HEK293 (cell line): ENCODE results near the gene SFXN3.

Experiments
- ATF2 ChIP-seq: fragments of 450-650 bp; formaldehyde crosslinking; IDR thresholded peaks from 2 replicates; pipeline ENCODE4 v1.5.1; 2016; ENCODE audit warnings: missing biosample characterization, missing genetic modification characterization, low read depth
- HOXC10 ChIP-seq: sonication (generic); formaldehyde crosslinking; IDR thresholded peaks from 2 replicates; pipeline ENCODE4 v1.8.1; 2023; ENCODE audit warnings: mild to moderate bottlenecking, missing genetic modification reagents
- KLF16 ChIP-seq: fragments of 450-650 bp; formaldehyde crosslinking; IDR thresholded peaks from 2 replicates; pipeline ENCODE4 v1.5.1; 2017; ENCODE audit warnings: missing biosample characterization, missing genetic modification characterization
- KLF7 ChIP-seq: fragments of 450-650 bp; formaldehyde crosslinking; IDR thresholded peaks from 2 replicates; pipeline ENCODE4 v1.5.1; 2016; ENCODE audit warnings: missing biosample characterization, missing genetic modification characterization, borderline replicate concordance
- PRDM6 ChIP-seq: fragments of 450-650 bp; formaldehyde crosslinking; IDR thresholded peaks from 2 replicates; pipeline ENCODE4 v1.5.1; 2017; ENCODE audit warnings: missing biosample characterization, missing genetic modification characterization
- SP2 ChIP-seq: fragments of 450-650 bp; formaldehyde crosslinking; IDR thresholded peaks from 2 replicates; pipeline ENCODE4 v1.5.1; 2016; ENCODE audit warnings: missing biosample characterization, missing genetic modification characterization
- SP3 ChIP-seq: fragments of 450-650 bp; formaldehyde crosslinking; IDR thresholded peaks from 2 replicates; pipeline ENCODE4 v1.5.1; 2016; ENCODE audit warnings: missing biosample characterization, missing genetic modification characterization
- TRIM28 ChIP-seq: IDR thresholded peaks from 2 replicates; pipeline ENCODE4 v1.6.1; 2011; ENCODE audit warnings: low read length, control low read depth, borderline replicate concordance
- ZNF132 ChIP-seq: fragments of 450-650 bp; formaldehyde crosslinking; IDR thresholded peaks from 2 replicates; pipeline ENCODE4 v1.5.1; 2017; ENCODE audit warnings: missing biosample characterization, missing genetic modification characterization, borderline replicate concordance
- ZNF175 ChIP-seq: fragments of 450-650 bp; formaldehyde crosslinking; IDR thresholded peaks from 2 replicates; pipeline ENCODE4 v1.5.1; 2016; ENCODE audit warnings: missing biosample characterization, missing genetic modification characterization
- ZNF19 ChIP-seq: fragments of 450-650 bp; formaldehyde crosslinking; IDR thresholded peaks from 2 replicates; pipeline ENCODE4; 2016; ENCODE audit warnings: missing biosample characterization, missing genetic modification characterization, low read depth
- ZNF2 ChIP-seq: fragments of 450-650 bp; formaldehyde crosslinking; IDR thresholded peaks from 2 replicates; pipeline ENCODE4 v1.5.1; 2016; ENCODE audit warnings: missing biosample characterization, missing genetic modification characterization
- ZNF239 ChIP-seq: fragments of 450-650 bp; formaldehyde crosslinking; IDR thresholded peaks from 2 replicates; pipeline ENCODE4 v1.5.1; 2016; ENCODE audit warnings: missing biosample characterization, missing genetic modification characterization
- ZNF274 ChIP-seq, 2 experiments: fragments of 200-500 bp in 1 of 2; fragments of 450-650 bp in 1 of 2; sonication (Bioruptor generic) in 1 of 2; formaldehyde crosslinking in 1 of 2; IDR thresholded peaks; 2 replicates each; pipeline versions ENCODE4 v1.5.1 to v1.6.1; 2014 to 2016; ENCODE audit warnings: borderline replicate concordance in 1 of 2, inconsistent platforms in 1 of 2, low read length in 1 of 2, missing biosample characterization in 1 of 2, missing genetic modification characterization in 1 of 2
- ZNF311 ChIP-seq: fragments of 450-650 bp; formaldehyde crosslinking; IDR thresholded peaks from 2 replicates; pipeline ENCODE4 v1.5.1; 2017; ENCODE audit warnings: missing biosample characterization, missing genetic modification characterization, borderline replicate concordance
- ZNF341 ChIP-seq: fragments of 450-650 bp; formaldehyde crosslinking; IDR thresholded peaks from 2 replicates; pipeline ENCODE4; 2016; ENCODE audit warnings: low read depth, missing biosample characterization, missing genetic modification characterization
- ZNF354C ChIP-seq: fragments of 450-650 bp; formaldehyde crosslinking; IDR thresholded peaks from 2 replicates; pipeline ENCODE4 v1.5.1; 2016; ENCODE audit warnings: missing biosample characterization, missing genetic modification characterization, low read depth, borderline replicate concordance
- ZNF366 ChIP-seq: fragments of 450-650 bp; formaldehyde crosslinking; conservative IDR thresholded peaks from 2 replicates; pipeline ENCODE4 v1.5.1; 2016; ENCODE audit warnings: missing biosample characterization, missing genetic modification characterization
- ZNF426 ChIP-seq: fragments of 450-650 bp; formaldehyde crosslinking; IDR thresholded peaks from 2 replicates; pipeline ENCODE4 v1.5.1; 2017; ENCODE audit warnings: missing biosample characterization, missing genetic modification characterization, mild to moderate bottlenecking, inconsistent platforms, moderate library complexity
- ZNF488 ChIP-seq: fragments of 450-650 bp; formaldehyde crosslinking; IDR thresholded peaks from 2 replicates; pipeline ENCODE4 v1.5.1; 2016; ENCODE audit warnings: missing biosample characterization, missing genetic modification characterization
- ZNF548 ChIP-seq: fragments of 450-650 bp; formaldehyde crosslinking; IDR thresholded peaks from 2 replicates; pipeline ENCODE4 v1.5.1; 2016; ENCODE audit warnings: missing biosample characterization, missing genetic modification characterization
- ZNF571 ChIP-seq: fragments of 450-650 bp; formaldehyde crosslinking; IDR thresholded peaks from 2 replicates; pipeline ENCODE4 v1.5.0; 2017; ENCODE audit warnings: missing biosample characterization, missing genetic modification characterization
- ZNF707 ChIP-seq: fragments of 450-650 bp; formaldehyde crosslinking; IDR thresholded peaks from 2 replicates; pipeline ENCODE4 v1.5.1; 2016; ENCODE audit warnings: missing biosample characterization, missing genetic modification characterization
- ZNF791 ChIP-seq: fragments of 450-650 bp; formaldehyde crosslinking; IDR thresholded peaks from 2 replicates; pipeline ENCODE4 v1.5.1; 2016; ENCODE audit warnings: missing biosample characterization, missing genetic modification characterization
- ZSCAN30 ChIP-seq: fragments of 450-650 bp; IDR thresholded peaks from 2 replicates; pipeline ENCODE4 v1.5.1; 2018; ENCODE audit warnings: missing biosample characterization, mild to moderate bottlenecking, missing genetic modification characterization, moderate library complexity
- ZSCAN5A ChIP-seq: fragments of 450-650 bp; formaldehyde crosslinking; IDR thresholded peaks from 2 replicates; pipeline ENCODE4 v1.5.1; 2016; ENCODE audit warnings: missing biosample characterization, missing genetic modification characterization
- TF ChIP-seq, protein P1 (sequence below): fragments of 450-650 bp; formaldehyde crosslinking; IDR thresholded peaks from 2 replicates; pipeline ENCODE4; 2016; ENCODE audit warnings: missing biosample characterization, missing genetic modification characterization
- TF ChIP-seq, protein P2 (sequence below): fragments of 450-650 bp; formaldehyde crosslinking; IDR thresholded peaks from 2 replicates; pipeline ENCODE4 v1.5.1; 2016; ENCODE audit warnings: missing biosample characterization, missing genetic modification characterization
- TF ChIP-seq, protein P3 (sequence below): fragments of 450-650 bp; formaldehyde crosslinking; IDR thresholded peaks from 2 replicates; pipeline ENCODE4 v1.5.1; 2016; ENCODE audit warnings: missing biosample characterization, missing genetic modification characterization
- TF ChIP-seq, protein P4 (sequence below): IDR thresholded peaks from 2 replicates; pipeline ENCODE4 v1.6.1; 2011; ENCODE audit warnings: mild to moderate bottlenecking, low read depth, low read length, borderline replicate concordance

SFXN3 gene

DNA sequence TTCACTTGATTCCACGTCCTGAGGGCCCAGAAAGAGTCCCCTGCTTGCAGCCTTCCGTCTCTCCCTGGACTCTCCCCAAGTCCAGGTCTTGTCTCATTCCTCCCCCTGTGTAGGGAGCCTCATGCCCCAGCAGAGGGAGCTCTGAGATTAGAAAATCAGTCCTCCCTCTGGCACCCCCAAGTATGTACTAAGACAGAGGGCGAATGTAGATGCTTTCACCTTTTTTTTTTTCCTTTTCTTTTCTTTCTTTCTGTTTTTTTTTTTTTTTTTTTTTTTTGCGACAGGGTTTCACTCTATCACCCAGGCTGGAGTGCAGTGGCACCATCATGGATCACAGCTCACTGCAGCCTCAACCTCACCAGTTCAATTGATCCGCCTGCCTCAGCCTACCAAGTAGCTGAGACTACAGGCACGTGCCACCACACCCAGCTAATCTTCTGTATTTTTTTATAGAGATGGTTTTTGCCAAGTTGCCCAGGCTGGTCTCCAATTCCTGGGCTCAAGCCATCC is 10.3 kb downstream of the SFXN3 start (continued):
- no peak for TF ChIP-seq PRDM6
- TF ChIP-seq, protein P1, sequence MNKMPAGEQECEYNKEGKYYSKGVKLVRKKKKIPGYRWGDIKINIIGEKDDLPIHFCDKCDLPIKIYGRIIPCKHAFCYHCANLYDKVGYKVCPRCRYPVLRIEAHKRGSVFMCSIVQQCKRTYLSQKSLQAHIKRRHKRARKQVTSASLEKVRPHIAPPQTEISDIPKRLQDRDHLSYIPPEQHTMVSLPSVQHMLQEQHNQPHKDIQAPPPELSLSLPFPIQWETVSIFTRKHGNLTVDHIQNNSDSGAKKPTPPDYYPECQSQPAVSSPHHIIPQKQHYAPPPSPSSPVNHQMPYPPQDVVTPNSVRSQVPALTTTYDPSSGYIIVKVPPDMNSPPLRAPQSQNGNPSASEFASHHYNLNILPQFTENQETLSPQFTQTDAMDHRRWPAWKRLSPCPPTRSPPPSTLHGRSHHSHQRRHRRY (tag by site-specific recombination): no peak
- TF ChIP-seq SP3: 0 out of 2 replicates have a peak, but pooled peaks have one; percentile 20
- no peak for TF ChIP-seq ZNF707 (tag by site-specific recombination)
- TF ChIP-seq ZNF426 (tag by site-specific recombination): no peak
- no peak for TF ChIP-seq ATF2 (tag by site-specific recombination)
- no peak for TF ChIP-seq KLF16 (tag by site-specific recombination)
- TF ChIP-seq TRIM28: no peak
- TF ChIP-seq, protein P2, sequence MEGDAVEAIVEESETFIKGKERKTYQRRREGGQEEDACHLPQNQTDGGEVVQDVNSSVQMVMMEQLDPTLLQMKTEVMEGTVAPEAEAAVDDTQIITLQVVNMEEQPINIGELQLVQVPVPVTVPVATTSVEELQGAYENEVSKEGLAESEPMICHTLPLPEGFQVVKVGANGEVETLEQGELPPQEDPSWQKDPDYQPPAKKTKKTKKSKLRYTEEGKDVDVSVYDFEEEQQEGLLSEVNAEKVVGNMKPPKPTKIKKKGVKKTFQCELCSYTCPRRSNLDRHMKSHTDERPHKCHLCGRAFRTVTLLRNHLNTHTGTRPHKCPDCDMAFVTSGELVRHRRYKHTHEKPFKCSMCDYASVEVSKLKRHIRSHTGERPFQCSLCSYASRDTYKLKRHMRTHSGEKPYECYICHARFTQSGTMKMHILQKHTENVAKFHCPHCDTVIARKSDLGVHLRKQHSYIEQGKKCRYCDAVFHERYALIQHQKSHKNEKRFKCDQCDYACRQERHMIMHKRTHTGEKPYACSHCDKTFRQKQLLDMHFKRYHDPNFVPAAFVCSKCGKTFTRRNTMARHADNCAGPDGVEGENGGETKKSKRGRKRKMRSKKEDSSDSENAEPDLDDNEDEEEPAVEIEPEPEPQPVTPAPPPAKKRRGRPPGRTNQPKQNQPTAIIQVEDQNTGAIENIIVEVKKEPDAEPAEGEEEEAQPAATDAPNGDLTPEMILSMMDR (tag by site-specific recombination): peak; percentile 93
- no peak for TF ChIP-seq ZNF311 (tag by site-specific recombination)
- no peak for TF ChIP-seq SP2
- no peak for TF ChIP-seq ZNF548
- TF ChIP-seq ZNF132: no peak
- peak; percentile 66 for TF ChIP-seq ZNF2
- TF ChIP-seq ZNF19 (tag by site-specific recombination): no peak
- TF ChIP-seq ZNF341 (tag by site-specific recombination): no peak
- TF ChIP-seq ZNF488 (tag by site-specific recombination): no peak
- no peak for TF ChIP-seq ZSCAN5A (tag by site-specific recombination)
- TF ChIP-seq, protein P3, sequence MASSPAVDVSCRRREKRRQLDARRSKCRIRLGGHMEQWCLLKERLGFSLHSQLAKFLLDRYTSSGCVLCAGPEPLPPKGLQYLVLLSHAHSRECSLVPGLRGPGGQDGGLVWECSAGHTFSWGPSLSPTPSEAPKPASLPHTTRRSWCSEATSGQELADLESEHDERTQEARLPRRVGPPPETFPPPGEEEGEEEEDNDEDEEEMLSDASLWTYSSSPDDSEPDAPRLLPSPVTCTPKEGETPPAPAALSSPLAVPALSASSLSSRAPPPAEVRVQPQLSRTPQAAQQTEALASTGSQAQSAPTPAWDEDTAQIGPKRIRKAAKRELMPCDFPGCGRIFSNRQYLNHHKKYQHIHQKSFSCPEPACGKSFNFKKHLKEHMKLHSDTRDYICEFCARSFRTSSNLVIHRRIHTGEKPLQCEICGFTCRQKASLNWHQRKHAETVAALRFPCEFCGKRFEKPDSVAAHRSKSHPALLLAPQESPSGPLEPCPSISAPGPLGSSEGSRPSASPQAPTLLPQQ (tag by site-specific recombination): no peak
- no peak for TF ChIP-seq ZNF354C
- no peak for TF ChIP-seq ZNF571 (tag by site-specific recombination)
- TF ChIP-seq, protein P4, sequence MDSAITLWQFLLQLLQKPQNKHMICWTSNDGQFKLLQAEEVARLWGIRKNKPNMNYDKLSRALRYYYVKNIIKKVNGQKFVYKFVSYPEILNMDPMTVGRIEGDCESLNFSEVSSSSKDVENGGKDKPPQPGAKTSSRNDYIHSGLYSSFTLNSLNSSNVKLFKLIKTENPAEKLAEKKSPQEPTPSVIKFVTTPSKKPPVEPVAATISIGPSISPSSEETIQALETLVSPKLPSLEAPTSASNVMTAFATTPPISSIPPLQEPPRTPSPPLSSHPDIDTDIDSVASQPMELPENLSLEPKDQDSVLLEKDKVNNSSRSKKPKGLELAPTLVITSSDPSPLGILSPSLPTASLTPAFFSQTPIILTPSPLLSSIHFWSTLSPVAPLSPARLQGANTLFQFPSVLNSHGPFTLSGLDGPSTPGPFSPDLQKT: no peak
- no peak for TF ChIP-seq HOXC10
- no peak for TF ChIP-seq ZNF175 (tag by site-specific recombination)
- TF ChIP-seq ZSCAN30 (tag by site-specific recombination): no peak
- peak; percentile 95 for TF ChIP-seq ZNF366 (tag by site-specific recombination)
- TF ChIP-seq KLF7 (tag by site-specific recombination): no peak
- TF ChIP-seq ZNF239 (tag by site-specific recombination): no peak
- TF ChIP-seq ZNF791 (tag by site-specific recombination): no peak
- no peak for TF ChIP-seq ZNF274 (IDR thresholded peaks at IDR 0.05; ENCODE audit: low read length)
- TF ChIP-seq ZNF274 (tag by site-specific recombination; IDR thresholded peaks at IDR 0.05; ENCODE audit: borderline replicate concordance): no peak
